IMR-90 (cell line): ENCODE measurements around the gene CXCL1. TPM values are rescaled to one million over a fixed set of nuclear protein-coding genes. Genes with fewer than 3 reads are reported as not detected.

Experiments
- ATAC-seq: fragments of 200-7000 bp; cut with Tn5 transposase; 2 replicates; pipeline ENCODE4 v1.9.1; 2020; ENCODE audit warnings: low read depth, mild to moderate bottlenecking, moderate library complexity
- BruUV-seq: library from RNA; stranded (reverse); fragments of 400-500 nt; replicated peaks from 2 replicates; lab custom pipeline; 2021; lab: Mats Ljungman, UMichigan
- CTCF ChIA-PET: fragments of 300-600 bp; formaldehyde crosslinking; extraction: SDS; loops from one replicate; lab custom pipeline; 2021; ENCODE audit warnings: antibody characterized with exemption; lab: Yijun Ruan, JAX
- POLR2A ChIA-PET: fragments of 300-600 bp; sonication (Branson Sonifier 250); formaldehyde crosslinking; loops from one replicate; lab custom pipeline; 2022; ENCODE audit warnings: antibody characterized with exemption; ENCODE audit not compliant: unreplicated experiment; lab: Charles Lee
- DNase-seq: peaks from one replicate; pipeline ENCODE4 v3.0.0; 2013
- H2AFZ ChIP-seq: replicated peaks from 2 replicates; pipeline ENCODE3; 2013; ENCODE audit warnings: low read length, mild to moderate bottlenecking; ENCODE audit not compliant: poor library complexity
- H2AK5ac ChIP-seq: 2 replicates; pipeline ENCODE4 v1.6.1; 2013; ENCODE audit warnings: low read depth, low read length, inconsistent platforms
- H2AK9ac ChIP-seq: replicated peaks from 2 replicates; pipeline ENCODE3; 2013; ENCODE audit warnings: mild to moderate bottlenecking, low read depth, low read length, moderate library complexity; ENCODE audit not compliant: poor library complexity
- H2BK120ac ChIP-seq: 2 replicates; pipeline ENCODE4 v1.6.1; 2013; ENCODE audit warnings: low read depth, low read length, inconsistent platforms
- H2BK15ac ChIP-seq: 3 replicates; pipeline ENCODE4 v1.6.1; 2013; ENCODE audit warnings: low read depth, low read length, inconsistent platforms
- H2BK20ac ChIP-seq: 2 replicates; pipeline ENCODE4 v1.6.1; 2013; ENCODE audit warnings: low read depth, mild to moderate bottlenecking, inconsistent platforms, low read length, moderate library complexity
- H2BK5ac ChIP-seq: 2 replicates; pipeline ENCODE4 v1.6.1; 2013; ENCODE audit warnings: mild to moderate bottlenecking, low read depth, low read length, inconsistent platforms; ENCODE audit not compliant: poor library complexity, severe bottlenecking
- H3K14ac ChIP-seq: replicated peaks from 2 replicates; pipeline ENCODE4 v1.6.1; 2013; ENCODE audit warnings: low read depth, low read length, inconsistent platforms
- H3K18ac ChIP-seq: 2 replicates; pipeline ENCODE4 v1.6.1; 2013; ENCODE audit warnings: low read depth, low read length, control low read depth
- H3K23ac ChIP-seq: 2 replicates; pipeline ENCODE4 v1.6.1; 2013; ENCODE audit warnings: low read depth, low read length, inconsistent platforms
- H3K27ac ChIP-seq: 2 replicates; pipeline ENCODE4 v1.5.1; 2013; ENCODE audit warnings: mild to moderate bottlenecking, control low read depth, low read length; ENCODE audit not compliant: insufficient read depth
- H3K27me3 ChIP-seq: 2 replicates; pipeline ENCODE4 v1.6.1; 2013; ENCODE audit warnings: low read length; ENCODE audit not compliant: control insufficient read depth, insufficient read depth
- H3K36me3 ChIP-seq: 2 replicates; pipeline ENCODE4 v1.6.1; 2013; ENCODE audit warnings: low read length, mixed read lengths; ENCODE audit not compliant: control insufficient read depth, insufficient read depth
- H3K4ac ChIP-seq: 2 replicates; pipeline ENCODE4 v1.6.1; 2013; ENCODE audit warnings: low read depth, low read length, inconsistent platforms
- H3K4me1 ChIP-seq: 2 replicates; pipeline ENCODE4 v1.6.1; 2013; ENCODE audit warnings: low read length, mixed read lengths; ENCODE audit not compliant: control insufficient read depth, insufficient read depth
- H3K4me2 ChIP-seq: 2 replicates; pipeline ENCODE4 v1.6.1; 2013; ENCODE audit warnings: low read depth, mild to moderate bottlenecking, control low read depth, low read length, moderate library complexity
- H3K4me3 ChIP-seq: 2 replicates; pipeline ENCODE4 v1.5.1; 2013; ENCODE audit warnings: low read depth, mild to moderate bottlenecking, control low read depth, low read length, moderate library complexity; ENCODE audit not compliant: insufficient read depth
- H3K56ac ChIP-seq: 2 replicates; pipeline ENCODE4 v1.6.1; 2013; ENCODE audit warnings: low read length, inconsistent platforms; ENCODE audit not compliant: insufficient read depth; ENCODE audit errors: extremely low read depth
- H3K79me1 ChIP-seq, 2 experiments: 2 replicates each; pipeline ENCODE4 v1.6.1; 2013; ENCODE audit warnings: low read length in 2 of 2, inconsistent platforms in 1 of 2, low read depth in 1 of 2
- H3K9ac ChIP-seq: 2 replicates; pipeline ENCODE4 v1.6.1; 2013; ENCODE audit warnings: low read depth, low read length, control low read depth
- H3K9me1 ChIP-seq: 2 replicates; pipeline ENCODE4 v1.6.1; 2013; ENCODE audit warnings: low read length, inconsistent platforms; ENCODE audit not compliant: insufficient read depth
- H3K9me3 ChIP-seq: 2 replicates; pipeline ENCODE4 v1.6.1; 2013; ENCODE audit warnings: low read length; ENCODE audit not compliant: control insufficient read depth, insufficient read depth
- H4K20me1 ChIP-seq: 2 replicates; pipeline ENCODE4 v1.6.1; 2013; ENCODE audit warnings: low read length, inconsistent platforms; ENCODE audit not compliant: insufficient read depth
- H4K5ac ChIP-seq: 2 replicates; pipeline ENCODE4 v1.6.1; 2013; ENCODE audit warnings: mild to moderate bottlenecking, low read depth, low read length, control low read depth
- H4K8ac ChIP-seq, 2 experiments: 2 replicates each; pipeline ENCODE4 v1.6.1; 2013; ENCODE audit warnings: low read depth in 2 of 2, low read length in 2 of 2, control low read depth in 1 of 2, inconsistent platforms in 1 of 2
- H4K91ac ChIP-seq: 2 replicates; pipeline ENCODE4 v1.6.1; 2013; ENCODE audit warnings: low read depth, low read length, inconsistent platforms; ENCODE audit not compliant: insufficient read depth
- MAFK ChIP-seq: IDR thresholded peaks from 2 replicates; pipeline ENCODE4 v1.6.1; 2012; ENCODE audit warnings: low read depth, low read length, improper control_type of control experiment
- POLR2A ChIP-seq: IDR thresholded peaks from 2 replicates; pipeline ENCODE4 v1.6.1; 2012; ENCODE audit warnings: mild to moderate bottlenecking, low read depth, low read length
- WGBS, 2 experiments: methylation state at CpG; one replicate each; pipeline versions ENCODE4 v1.1.5 to v1.1.7; 2013; ENCODE audit warnings: missing lambda C conversion rate in 2 of 2; ENCODE audit not compliant: insufficient read length in 1 of 2; ENCODE audit errors: extremely low coverage in 2 of 2; 5-methylcytosine and 5-hydroxymethylcytosine counted together
- dilution Hi-C: fragments of 300-500 bp; cut with HindIII; formaldehyde crosslinking; loops from one replicate; pipeline ENCODE4 v1.14.3; 2018; ENCODE audit warnings: low sequenced_read_pairs; ENCODE audit not compliant: unreplicated experiment
- in situ Hi-C: fragments of 300-500 bp; cut with MboI; formaldehyde crosslinking; loops from 3 replicates; pipeline ENCODE4 v1.14.3; 2019; ENCODE audit warnings: low sequenced_read_pairs, inconsistent platforms, mixed read lengths
- intact Hi-C: fragments of 100-400 bp; cut with micrococcal nuclease; formaldehyde crosslinking; loops from 2 replicates; pipeline ENCODE4 v1.10.0; 2022
- polyA plus RNA-seq, 3 experiments: library from polyadenylated mRNA; depleted of rRNA; stranded (reverse); fragments of >200 nt; gene quantifications; 2 replicates each; pipeline ENCODE4 v1.2.3, GENCODE V29; 2012; ENCODE audit warnings: low replicate concordance in 1 of 3
- total RNA-seq: library from RNA; depleted of rRNA; stranded (reverse); fragments of >200 nt; gene quantifications from 2 replicates; pipeline ENCODE4 v1.2.3, GENCODE V29; 2012

The CXCL1 gene
- total and polyA plus RNA-seq, 2 of the 4 experiments (the other 2 are of a cell fraction) = 2.0 TPM; not detected in 1

DNA sequence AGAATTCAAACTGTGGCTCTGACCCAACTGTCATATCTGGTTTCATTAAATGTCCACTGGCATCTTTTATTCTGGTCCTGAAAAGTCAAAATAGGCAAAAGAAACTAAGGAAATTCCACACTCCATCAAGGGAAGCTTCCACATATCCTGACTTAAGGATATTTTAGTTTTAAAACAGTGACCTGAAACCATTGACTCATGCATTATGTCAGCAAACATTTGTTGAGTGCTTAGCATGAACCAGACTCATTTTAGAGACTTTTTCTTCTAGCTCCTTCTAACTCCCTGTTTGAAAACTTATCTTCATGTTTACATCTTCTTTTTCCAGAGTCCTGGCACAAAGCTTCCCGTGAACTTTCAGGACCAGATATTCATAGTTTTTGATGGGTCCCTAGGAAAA lies 6.9 kb upstream of the CXCL1 start:
- BruUV-seq = no TSS peak
- Histone ChIP-seq H2BK5ac (no peak overlapping the region), H3K4me2 (peak overlapping the region; percentile 35; the same call in 1 of the 2 replicates), H3K4me3 (no peak overlapping the region), H4K20me1 (no peaks in the 10 kb centered on the region), H2AFZ (no peak overlapping the region), H2BK15ac (0 out of 3 replicates have a peak overlapping the region, but pooled peaks have one; percentile 8), H4K91ac (0 out of 2 replicates have a peak overlapping the region, but pooled peaks have one; percentile 23), H2AK5ac (0 out of 2 replicates have a peak overlapping the region, but pooled peaks have one; percentile 56), H3K4ac (no peak overlapping the region), H2AK9ac (no peak overlapping the region), H3K79me1 (no peaks in the 10 kb centered on the region), H2BK120ac (peak overlapping the region; percentile 42; the same call in 1 of the 2 replicates), H3K23ac (no peak overlapping the region), H3K56ac (no peak overlapping the region), H3K9me1 (peaks cover 2% of the 10 kb centered on the region), H3K4me1 (peaks cover 11% of the 10 kb centered on the region), H3K36me3 (no peaks in the 10 kb centered on the region), H3K27me3 (peaks cover 20% of the 10 kb centered on the region), H3K9me3 (no peaks in the 10 kb centered on the region; the same call in 1 of the 2 replicates), H4K8ac (no peak overlapping the region), H3K9ac (no peak overlapping the region), H4K5ac (peak overlapping the region; percentile 62; the same call in 1 of the 2 replicates), H2BK20ac (no peak overlapping the region), H3K14ac (no peak overlapping the region), H3K18ac (peak overlapping the region; percentile 67), H3K27ac (no peak overlapping the region)
- ChIA-PET POLR2A (no interaction called here), CTCF (interaction anchor here (1.1 kb wide), 1 partner anchor 288 kb away, joined by 5 read pairs; no protein-coding TSS in a partner anchor)
- TF ChIP-seq MAFK (peak; percentile 14; the same call in 1 of the 2 replicates), POLR2A (no peak)
- DNase-seq (peak; percentile 80), ATAC-seq (peak; percentile 62)
- WGBS, 2 experiments = no CpG with 5 or more reads among the region's 1 CpG
- dilution Hi-C loops = no loop called here
- intact Hi-C loops = loop anchor here (10.0 kb wide), 2 partner anchors 172 to 272 kb away; partner anchors contain the start of gene CXCL3
- in situ Hi-C loops = no loop called here
